GM12892 (cell line): ENCODE results near the gene KLHL1.

ENCODE experiments used
- POLR2A ChIP-seq: IDR thresholded peaks from 2 replicates; pipeline ENCODE4 v1.6.1; 2011; ENCODE audit warnings: low read depth, low read length, control low read depth
- POLR2AphosphoS5 ChIP-seq: IDR thresholded peaks from 2 replicates; pipeline ENCODE4 v1.6.1; 2011; ENCODE audit warnings: low read depth, low read length, control low read depth
- TAF1 ChIP-seq: IDR thresholded peaks from 2 replicates; pipeline ENCODE4 v1.6.1; 2011; ENCODE audit warnings: low read depth, mild to moderate bottlenecking, control low read depth, low read length, borderline replicate concordance

GRCh38 chr13:69769608-69770007, 338.6 kb downstream of the KLHL1 start:
- TF ChIP-seq POLR2AphosphoS5: no peak
- TF ChIP-seq POLR2A: no peak
- no peak for TF ChIP-seq TAF1
